Activated CD8-positive, alpha-beta memory T cell treated with anti-CD3 and anti-CD28 coated beads, Interleukin-2, amount 50 U/mL, for 24 hours (primary cell): Measurements from ENCODE around the gene MATCAP1.
A peak's percentile ranks its signal among the peaks of the same experiment; 100 is the strongest.

Source experiments
- DNase-seq: peaks from one replicate; pipeline ENCODE4 v3.0.0-alpha.2; 2020; ENCODE audit errors: extremely low read depth

Gene MATCAP1

GRCh38 chr16:67208154-67208896 is 24.6 kb upstream of the MATCAP1 start:
- DNase-seq, result no peak

- DNase-seq, result no peak
Measured at GRCh38 chr16:67207249-67208091, 23.7 kb upstream of the MATCAP1 start.

GRCh38 chr16:67206838-67207248 is 23.1 kb upstream of the MATCAP1 start:
- DNase-seq, result no peak

GRCh38 chr16:67206129-67206837 is 22.5 kb upstream of the MATCAP1 start:
- DNase-seq, result no peak

GRCh38 chr16:67204076-67204475 is 20.3 kb upstream of the MATCAP1 start:
- no peak for DNase-seq

GRCh38 chr16:67202956-67203493 is 19.3 kb upstream of the MATCAP1 start:
- no peak for DNase-seq

GRCh38 chr16:67202426-67202825 is 18.7 kb upstream of the MATCAP1 start:
- no peak for DNase-seq

GRCh38 chr16:67201411-67202345 is 17.9 kb upstream of the MATCAP1 start:
- DNase-seq, result no peak

- no peak for DNase-seq
Measured at GRCh38 chr16:67200491-67200890, 16.7 kb upstream of the MATCAP1 start.

GRCh38 chr16:67199808-67200198 is 16.0 kb upstream of the MATCAP1 start:
- DNase-seq, result no peak

GRCh38 chr16:67199011-67199807 is 15.4 kb upstream of the MATCAP1 start, which contains the start of gene ELMO3:
TSS of gene ELMO3 (plus strand) at chr16:67199131. CDS start at chr16:67199327, 196 bp downstream.
- DNase-seq, result no peak

GRCh38 chr16:67198238-67198734 is 14.5 kb upstream of the MATCAP1 start:
- DNase-seq, result no peak

GRCh38 chr16:67197704-67198103 is 13.9 kb upstream of the MATCAP1 start:
- no peak for DNase-seq

GRCh38 chr16:67196881-67197280 is 13.1 kb upstream of the MATCAP1 start:
- DNase-seq, result no peak

GRCh38 chr16:67195676-67196075 is 11.9 kb upstream of the MATCAP1 start:
- no peak for DNase-seq

GRCh38 chr16:67194260-67194659 is 10.5 kb upstream of the MATCAP1 start:
- DNase-seq, result no peak

GRCh38 chr16:67193536-67193935 is 9.8 kb upstream of the MATCAP1 start:
- no peak for DNase-seq

GRCh38 chr16:67192781-67193361 is 9.1 kb upstream of the MATCAP1 start:
- no peak for DNase-seq

- DNase-seq, result peak; percentile 75
Measured at GRCh38 chr16:67191995-67192681, 8.4 kb upstream of the MATCAP1 start, which contains the start of gene E2F4. TSS of gene E2F4 (plus strand) at chr16:67192155. CDS start at chr16:67192228, 73 bp downstream.
